Neutrophil (primary cell): ENCODE data around the gene FOXJ1.

ENCODE experiments used
- H3K27ac ChIP-seq: fragments of 200-600 bp; sonication (generic); 2 replicates; pipeline ENCODE4 v1.5.1; 2016; ENCODE audit warnings: mild to moderate bottlenecking, moderate library complexity
- H3K27me3 ChIP-seq: fragments of 200-600 bp; sonication (generic); 2 replicates; pipeline ENCODE4 v1.6.0; 2016; ENCODE audit warnings: mild to moderate bottlenecking
- H3K36me3 ChIP-seq: fragments of 200-600 bp; sonication (generic); 2 replicates; pipeline ENCODE4 v1.5.1; 2017
- H3K4me1 ChIP-seq, 2 experiments: fragments of 200-600 bp in 1 of 2; sonication (generic) in 1 of 2; 1 replicate in 1 of 2; 2 replicates in 1 of 2; pipeline versions ENCODE4 v1.5.1 to v1.6.1; 2013 to 2016; ENCODE audit warnings: low read depth in 1 of 2, low read length in 1 of 2, mild to moderate bottlenecking in 1 of 2, moderate library complexity in 1 of 2; ENCODE audit not compliant: control insufficient read depth in 1 of 2, insufficient read depth in 1 of 2
- H3K4me3 ChIP-seq, 2 experiments: fragments of 200-600 bp in 1 of 2; sonication (generic) in 1 of 2; 1 replicate in 1 of 2; 2 replicates in 1 of 2; pipeline ENCODE4 v1.5.1; 2013 to 2016; ENCODE audit warnings: low read depth in 1 of 2, low read length in 1 of 2, mild to moderate bottlenecking in 1 of 2, moderate library complexity in 1 of 2
- H3K9me3 ChIP-seq: fragments of 200-600 bp; sonication (generic); 2 replicates; pipeline ENCODE4 v1.5.1; 2016
- TF ChIP-seq, protein P1 (sequence below): fragments of 200-600 bp; sonication (generic); IDR thresholded peaks from 2 replicates; pipeline ENCODE4 v1.5.1; 2016; ENCODE audit warnings: antibody characterized with exemption

Gene FOXJ1

GRCh38 chr17:76150712-76151622 lies 9.9 kb upstream of the FOXJ1 start:
- H3K4me3 ChIP-seq: no peak overlapping the region
- no peaks in the 10 kb centered on the region for H3K9me3 ChIP-seq
- no peak overlapping the region for H3K27ac ChIP-seq
- peaks cover 2 to 3% of the 10 kb centered on the region in 2 experiments for H3K4me1 ChIP-seq
- no peaks in the 10 kb centered on the region for H3K36me3 ChIP-seq
- no peaks in the 10 kb centered on the region for H3K27me3 ChIP-seq
- TF ChIP-seq, protein P1, sequence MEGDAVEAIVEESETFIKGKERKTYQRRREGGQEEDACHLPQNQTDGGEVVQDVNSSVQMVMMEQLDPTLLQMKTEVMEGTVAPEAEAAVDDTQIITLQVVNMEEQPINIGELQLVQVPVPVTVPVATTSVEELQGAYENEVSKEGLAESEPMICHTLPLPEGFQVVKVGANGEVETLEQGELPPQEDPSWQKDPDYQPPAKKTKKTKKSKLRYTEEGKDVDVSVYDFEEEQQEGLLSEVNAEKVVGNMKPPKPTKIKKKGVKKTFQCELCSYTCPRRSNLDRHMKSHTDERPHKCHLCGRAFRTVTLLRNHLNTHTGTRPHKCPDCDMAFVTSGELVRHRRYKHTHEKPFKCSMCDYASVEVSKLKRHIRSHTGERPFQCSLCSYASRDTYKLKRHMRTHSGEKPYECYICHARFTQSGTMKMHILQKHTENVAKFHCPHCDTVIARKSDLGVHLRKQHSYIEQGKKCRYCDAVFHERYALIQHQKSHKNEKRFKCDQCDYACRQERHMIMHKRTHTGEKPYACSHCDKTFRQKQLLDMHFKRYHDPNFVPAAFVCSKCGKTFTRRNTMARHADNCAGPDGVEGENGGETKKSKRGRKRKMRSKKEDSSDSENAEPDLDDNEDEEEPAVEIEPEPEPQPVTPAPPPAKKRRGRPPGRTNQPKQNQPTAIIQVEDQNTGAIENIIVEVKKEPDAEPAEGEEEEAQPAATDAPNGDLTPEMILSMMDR: no peak

GRCh38 chr17:76149214-76149613 lies 8.2 kb upstream of the FOXJ1 start:
- H3K27me3 ChIP-seq: no peaks in the 10 kb centered on the region
- no peak overlapping the region for H3K4me3 ChIP-seq
- H3K4me1 ChIP-seq: peaks cover 15 to 18% of the 10 kb centered on the region in 2 experiments
- H3K9me3 ChIP-seq: no peaks in the 10 kb centered on the region
- no peak overlapping the region for H3K27ac ChIP-seq
- TF ChIP-seq, protein P1: no peak
- no peaks in the 10 kb centered on the region for H3K36me3 ChIP-seq

GRCh38 chr17:76148015-76148326 lies 6.9 kb upstream of the FOXJ1 start:
- TF ChIP-seq, protein P1: no peak
- Histone ChIP-seq H3K4me1 (peaks cover 22 to 28% of the 10 kb centered on the region in 2 experiments), H3K27me3 (peaks cover 3% of the 10 kb centered on the region), H3K27ac (no peak overlapping the region), H3K4me3 (no peak overlapping the region), H3K36me3 (no peaks in the 10 kb centered on the region), H3K9me3 (no peaks in the 10 kb centered on the region)

DNA sequence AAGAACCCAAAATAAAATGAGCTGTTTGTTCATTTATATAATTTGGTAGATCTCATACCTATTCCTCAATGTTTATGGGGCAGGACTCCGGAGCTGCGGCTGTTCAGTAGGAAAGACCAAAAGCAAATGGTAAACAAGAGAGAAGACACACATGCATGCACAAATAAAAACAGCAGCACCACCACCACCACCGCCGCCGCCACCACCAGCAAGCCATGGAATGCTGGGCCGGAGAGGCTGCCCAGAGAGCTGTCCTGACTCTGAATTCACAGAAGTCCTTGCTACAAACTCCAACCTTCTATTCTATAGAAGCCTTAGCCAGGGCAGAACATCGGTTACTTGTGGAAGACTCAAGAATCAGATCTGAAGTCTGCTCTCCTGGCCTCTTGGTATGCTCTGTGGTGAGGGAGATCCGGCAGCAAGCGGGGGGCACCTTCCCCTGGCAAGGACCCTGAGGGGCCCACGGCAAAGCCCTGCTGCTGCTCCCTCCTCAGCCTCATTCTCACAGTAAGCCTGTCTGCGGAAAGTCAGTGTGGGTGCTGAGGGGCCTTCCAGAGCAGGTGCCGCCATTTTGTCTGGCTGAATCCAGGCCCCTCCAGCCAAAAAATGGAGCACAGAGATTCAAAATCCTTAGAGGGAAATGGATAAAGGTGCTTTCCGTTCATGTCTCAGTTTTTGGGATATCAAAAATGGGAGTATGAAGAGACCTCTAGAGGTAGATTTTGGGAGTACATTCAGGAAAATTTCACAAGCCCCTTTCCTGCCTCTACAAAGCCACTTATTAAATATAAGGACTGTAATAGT lies 6.4 kb upstream of the FOXJ1 start:
- Histone ChIP-seq H3K4me3 (no peak overlapping the region), H3K9me3 (no peaks in the 10 kb centered on the region), H3K27me3 (peaks cover 9% of the 10 kb centered on the region), H3K27ac (no peak overlapping the region), H3K4me1 (peaks cover 22 to 28% of the 10 kb centered on the region in 2 experiments), H3K36me3 (no peaks in the 10 kb centered on the region)
- TF ChIP-seq, protein P1: no peak

DNA sequence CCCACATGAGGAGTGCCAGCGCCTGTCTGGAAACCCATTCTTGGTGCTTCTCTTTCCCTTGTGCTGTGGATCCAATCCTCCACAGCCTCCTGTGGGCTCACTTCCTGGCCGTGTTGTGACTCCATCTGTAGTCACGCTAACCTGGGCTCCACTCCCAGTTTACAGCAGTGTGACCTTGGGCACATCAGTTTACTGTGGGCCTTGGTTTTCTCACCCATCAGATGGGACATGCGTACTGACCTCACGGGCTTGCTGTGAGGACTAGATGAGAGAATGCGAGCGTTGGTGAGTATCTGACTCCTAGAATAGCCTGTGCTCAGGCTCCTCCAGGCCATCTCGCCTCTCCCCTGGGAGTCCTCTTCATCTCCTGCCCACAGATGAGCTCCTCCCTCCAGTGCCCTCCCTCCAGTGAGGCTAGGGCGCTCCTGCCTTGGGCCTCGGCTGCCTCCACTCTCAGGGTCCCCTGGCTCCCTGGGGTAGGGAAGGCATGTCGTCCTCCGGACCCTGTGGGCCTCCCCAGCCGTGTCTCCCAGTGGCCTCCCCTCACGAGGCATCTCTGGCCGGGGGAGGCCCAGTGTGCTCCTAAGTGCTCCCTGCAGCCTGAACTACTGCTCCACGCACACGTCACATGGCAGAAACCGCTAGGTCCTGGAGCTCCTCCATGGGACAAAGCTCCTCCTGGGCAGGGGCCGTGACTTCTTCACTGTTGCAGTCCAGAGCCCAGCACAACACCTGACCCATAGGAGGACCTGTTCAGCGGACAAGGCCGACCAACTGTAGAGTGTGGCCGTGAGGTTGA lies 5.2 kb upstream of the FOXJ1 start:
- peaks cover 29 to 33% of the 10 kb centered on the region in 2 experiments for H3K4me1 ChIP-seq
- no peak overlapping the region for H3K27ac ChIP-seq
- no peaks in the 10 kb centered on the region for H3K36me3 ChIP-seq
- no peak overlapping the region for H3K4me3 ChIP-seq
- H3K27me3 ChIP-seq: peaks cover 20% of the 10 kb centered on the region
- TF ChIP-seq, protein P1: no peak
- no peaks in the 10 kb centered on the region for H3K9me3 ChIP-seq
